ENCODE measurements around the gene GSTK1. TPM values are rescaled to one million over a fixed set of nuclear protein-coding genes. Genes with fewer than 3 reads are reported as not detected.

GSTK1 gene
- total and polyA plus RNA-seq, 3 experiments from 2014 or later = 147 to 532 (median 151) TPM

DNA sequence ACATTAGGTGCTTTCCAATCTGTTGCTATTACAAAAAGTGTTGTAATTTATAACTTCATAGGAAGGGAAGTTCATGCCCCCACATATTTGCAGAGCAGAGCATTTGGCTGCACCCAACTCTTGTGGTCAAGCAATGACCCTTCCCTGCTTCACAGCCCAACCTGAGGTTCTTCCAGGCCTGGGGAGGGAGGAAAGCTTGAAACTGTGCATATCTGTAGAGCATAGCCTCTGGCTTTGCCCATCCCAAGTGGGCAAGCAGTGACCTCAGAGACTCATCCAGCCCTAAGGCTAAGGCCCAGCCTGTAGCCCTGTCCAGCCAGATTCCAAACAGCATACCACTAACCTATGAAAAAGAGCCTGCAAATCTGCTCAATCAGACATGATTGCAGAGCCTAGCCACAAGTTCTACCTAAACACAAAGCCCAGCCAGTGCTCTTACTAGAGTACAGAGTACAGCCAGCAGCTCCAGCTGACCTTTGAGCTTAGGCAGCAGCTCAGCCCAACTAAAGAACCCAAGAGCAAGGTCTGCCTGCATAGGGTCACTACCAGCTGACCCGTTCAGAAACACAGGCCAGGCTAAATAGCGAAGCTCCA, 14.4 kb upstream of the GSTK1 start:
- Histone ChIP-seq H3K4me3 (ENCODE audit: low read length) (no peak overlapping the region), H3K36me3 (ENCODE audit: insufficient read depth, low read length) (no peaks in the 10 kb centered on the region), H3K27ac (ENCODE audit: low read depth, low read length) (no peak overlapping the region), H3K4me1 (ENCODE audit: insufficient read depth, low read length) (peaks cover 72% of the 10 kb centered on the region), H3K27me3 (ENCODE audit: insufficient read depth, low read length, poor library complexity, severe bottlenecking) (no peaks in the 10 kb centered on the region), H3K9me3 (ENCODE audit: low read length) (no peaks in the 10 kb centered on the region)
- peaks cover 10 to 20% (median 17%) of the 10 kb centered on the region in 5 donors for H3K9me3 Mint-ChIP-seq
- H3K27me3 Mint-ChIP-seq = no peaks in the 10 kb centered on the region
- H3K27ac Mint-ChIP-seq = peak overlapping the region in 5 of 8 donors; percentile 23 to 86 (median 60)
- POLR2A ChIA-PET = interaction anchor here (0.6 to 3.0 kb wide), 4 partner anchors 15 to 140 kb away, joined by 3 to 10 read pairs (median 6); partner anchors contain the start of genes CASP2 and GSTK1
- peaks cover 84 to 99% (median 97%) of the 10 kb centered on the region in 3 donors for H3K4me1 Mint-ChIP-seq
- no peak for DNase-seq
- peak overlapping the region in 3 of 7 donors; percentile 12 to 19 (median 19) for H3K4me3 Mint-ChIP-seq
- H3K36me3 Mint-ChIP-seq = peaks cover 10 to 29% (median 14%) of the 10 kb centered on the region in 3 donors
- CTCF ChIA-PET = interaction anchor here (1.4 to 2.7 kb wide), 5 partner anchors 8 to 168 kb away, joined by 4 to 21 read pairs (median 6); partner anchors contain the start of gene GSTK1

DNA sequence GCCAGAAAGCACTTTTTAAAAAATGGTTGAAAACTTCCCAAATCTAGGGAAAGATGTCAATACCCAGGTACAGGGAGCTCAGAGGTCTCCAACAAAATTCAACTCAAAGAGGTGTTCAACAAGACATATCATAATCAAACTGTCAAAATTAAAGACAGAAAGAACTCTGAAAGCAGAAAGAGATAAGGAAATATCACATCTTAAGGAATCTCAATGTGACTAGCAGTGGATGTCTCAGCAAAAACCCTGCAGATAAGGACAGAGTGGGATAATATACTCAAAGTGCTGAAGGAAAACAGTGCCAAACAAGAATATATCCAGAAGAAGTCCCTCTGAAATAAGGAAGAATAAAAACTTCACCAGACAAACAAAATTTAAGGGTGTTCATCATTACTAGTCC, 13.0 kb upstream of the GSTK1 start:
- H3K4me3 ChIP-seq (ENCODE audit: low read length) = peak overlapping the region; percentile 20
- peaks cover 12 to 20% (median 18%) of the 10 kb centered on the region in 5 donors for H3K9me3 Mint-ChIP-seq
- POLR2A ChIA-PET = interaction anchor here (0.6 to 3.0 kb wide), 7 partner anchors 13 to 452 kb away, joined by 3 to 10 read pairs (median 4); partner anchors contain the start of genes CASP2 and GSTK1

DNA sequence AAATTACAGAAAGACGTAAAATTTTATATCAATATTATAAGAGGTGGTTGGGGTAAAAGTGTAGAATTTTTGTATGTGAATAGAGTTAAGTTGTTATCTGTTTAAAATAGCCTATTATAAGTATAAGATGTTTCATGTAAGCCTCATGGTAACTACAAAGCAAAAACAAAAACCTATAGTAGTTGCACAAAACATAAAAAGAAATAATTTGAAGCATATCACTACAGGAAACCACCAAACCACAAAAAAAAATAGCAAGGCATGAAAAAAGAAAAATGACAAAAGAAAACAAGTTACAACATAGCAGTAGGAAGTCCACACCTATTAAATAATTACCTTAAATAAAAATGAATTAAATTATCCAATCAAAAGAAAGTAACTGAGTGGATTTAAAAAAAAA, 12.4 kb upstream of the GSTK1 start:
- no peaks in the 10 kb centered on the region for H3K27me3 ChIP-seq (ENCODE audit: insufficient read depth, low read length, poor library complexity, severe bottlenecking)
- ChIA-PET CTCF (interaction anchor here (0.6 to 2.7 kb wide), 9 partner anchors 8 to 171 kb away, joined by 3 to 21 read pairs (median 4); no protein-coding TSS in a partner anchor), POLR2A (interaction anchor here (0.6 to 3.0 kb wide), 4 partner anchors 13 to 157 kb away, joined by 4 to 10 read pairs (median 6); partner anchors contain the start of genes CASP2 and GSTK1)
- no peak overlapping the region for H3K4me3 ChIP-seq (ENCODE audit: low read length)
- DNase-seq = peak in 2 of 5 donors; percentile 68 to 81
- H3K36me3 ChIP-seq (ENCODE audit: insufficient read depth, low read length) = no peaks in the 10 kb centered on the region
- Mint-ChIP-seq H3K27me3 (no peaks in the 10 kb centered on the region), H3K9me3 (peaks cover 12 to 20% (median 18%) of the 10 kb centered on the region in 5 donors), H3K27ac (peak overlapping the region; percentile 1 to 81 (median 48)), H3K36me3 (peaks cover 11 to 29% (median 14%) of the 10 kb centered on the region in 3 donors), H3K4me1 (peaks cover 83 to 97% (median 97%) of the 10 kb centered on the region in 3 donors), H3K4me3 (peak overlapping the region; percentile 28 to 61 (median 47))
- H3K4me1 ChIP-seq (ENCODE audit: insufficient read depth, low read length) = peaks cover 69% of the 10 kb centered on the region
- no peak overlapping the region for H3K27ac ChIP-seq (ENCODE audit: low read depth, low read length)
- no peaks in the 10 kb centered on the region for H3K9me3 ChIP-seq (ENCODE audit: low read length)

More for the DNA sequence above, 13.0 kb upstream of the GSTK1 start:
- H3K36me3 ChIP-seq (ENCODE audit: insufficient read depth, low read length) = no peaks in the 10 kb centered on the region
- no peak for DNase-seq
- H3K27me3 ChIP-seq (ENCODE audit: insufficient read depth, low read length, poor library complexity, severe bottlenecking) = no peaks in the 10 kb centered on the region
- Mint-ChIP-seq H3K4me3 (peak overlapping the region in 6 of 7 donors; percentile 28 to 61 (median 40)), H3K4me1 (peaks cover 83 to 97% (median 97%) of the 10 kb centered on the region in 3 donors), H3K36me3 (peaks cover 11 to 29% (median 14%) of the 10 kb centered on the region in 3 donors), H3K27me3 (no peaks in the 10 kb centered on the region), H3K27ac (peak overlapping the region in 7 of 8 donors; percentile 1 to 81 (median 62))
- H3K27ac ChIP-seq (ENCODE audit: low read depth, low read length) = no peak overlapping the region
- CTCF ChIA-PET = interaction anchor here (0.6 to 2.7 kb wide), 8 partner anchors 9 to 172 kb away, joined by 3 to 21 read pairs (median 4); no protein-coding TSS in a partner anchor
- peaks cover 69% of the 10 kb centered on the region for H3K4me1 ChIP-seq (ENCODE audit: insufficient read depth, low read length)
- no peaks in the 10 kb centered on the region for H3K9me3 ChIP-seq (ENCODE audit: low read length)

GRCh38 chr7:143252006-143252405, 11.2 kb upstream of the GSTK1 start:
- ChIA-PET CTCF (interaction anchor here (1.5 to 1.9 kb wide), 2 partner anchors 12 to 27 kb away, joined by 4 to 7 read pairs; no protein-coding TSS in a partner anchor), POLR2A (interaction anchor here (0.5 to 1.0 kb wide), 2 partner anchors 11 to 467 kb away, joined by 4 read pairs; partner anchors contain the start of gene GSTK1)
- peak in 1 of 5 donors; percentile 14 for DNase-seq
- H3K9me3 Mint-ChIP-seq = peaks cover 11 to 20% (median 18%) of the 10 kb centered on the region in 5 donors
- H3K36me3 Mint-ChIP-seq = peaks cover 11 to 25% (median 14%) of the 10 kb centered on the region in 3 donors
- peaks cover 67% of the 10 kb centered on the region for H3K4me1 ChIP-seq (ENCODE audit: insufficient read depth, low read length)
- no peak overlapping the region for H3K27ac ChIP-seq (ENCODE audit: low read depth, low read length)
- no peaks in the 10 kb centered on the region for H3K27me3 ChIP-seq (ENCODE audit: insufficient read depth, low read length, poor library complexity, severe bottlenecking)
- peaks cover 82 to 97% (median 97%) of the 10 kb centered on the region in 3 donors for H3K4me1 Mint-ChIP-seq
- H3K9me3 ChIP-seq (ENCODE audit: low read length) = no peaks in the 10 kb centered on the region
- H3K4me3 Mint-ChIP-seq = peak overlapping the region in 6 of 7 donors; percentile 28 to 60 (median 50)
- H3K27ac Mint-ChIP-seq = peak overlapping the region; percentile 1 to 79 (median 60)
- no peak overlapping the region for H3K4me3 ChIP-seq (ENCODE audit: low read length)
- no peaks in the 10 kb centered on the region for H3K36me3 ChIP-seq (ENCODE audit: insufficient read depth, low read length)
- H3K27me3 Mint-ChIP-seq = no peaks in the 10 kb centered on the region

GRCh38 chr7:143255564-143255963, 7.7 kb upstream of the GSTK1 start:
- Histone ChIP-seq H3K4me1 (ENCODE audit: insufficient read depth, low read length) (peaks cover 75% of the 10 kb centered on the region), H3K27ac (ENCODE audit: low read depth, low read length) (no peak overlapping the region), H3K4me3 (ENCODE audit: low read length) (no peak overlapping the region), H3K27me3 (ENCODE audit: insufficient read depth, low read length, poor library complexity, severe bottlenecking) (no peaks in the 10 kb centered on the region), H3K9me3 (ENCODE audit: low read length) (no peaks in the 10 kb centered on the region), H3K36me3 (ENCODE audit: insufficient read depth, low read length) (no peaks in the 10 kb centered on the region)
- DNase-seq = no peak
- peaks cover 71 to 91% (median 91%) of the 10 kb centered on the region in 3 donors for H3K4me1 Mint-ChIP-seq
- H3K27me3 Mint-ChIP-seq = no peaks in the 10 kb centered on the region
- POLR2A ChIA-PET = interaction anchor here (1.1 kb wide), 1 partner anchor 24 kb away, joined by 6 read pairs; no protein-coding TSS in a partner anchor
- peak overlapping the region in 7 of 8 donors; percentile 5 to 85 (median 75) for H3K27ac Mint-ChIP-seq
- H3K36me3 Mint-ChIP-seq = peaks cover 5 to 11% (median 8%) of the 10 kb centered on the region in 3 donors
- CTCF ChIA-PET = interaction anchor here (0.7 to 4.7 kb wide), 7 partner anchors 11 to 124 kb away, joined by 3 to 69 read pairs (median 4); partner anchors contain the start of gene CASP2
- H3K9me3 Mint-ChIP-seq = peaks cover 6 to 13% (median 8%) of the 10 kb centered on the region in 5 donors
- H3K4me3 Mint-ChIP-seq = peak overlapping the region in 3 of 7 donors; percentile 13 to 43 (median 23)

GRCh38 chr7:143256325-143256724, 6.9 kb upstream of the GSTK1 start:
- peaks cover 69% of the 10 kb centered on the region for H3K4me1 ChIP-seq (ENCODE audit: insufficient read depth, low read length)
- H3K27me3 Mint-ChIP-seq = no peaks in the 10 kb centered on the region
- H3K36me3 Mint-ChIP-seq = peaks cover 5 to 11% (median 8%) of the 10 kb centered on the region in 3 donors
- H3K4me3 Mint-ChIP-seq = peak overlapping the region in 2 of 7 donors; percentile 1 to 10
- no peaks in the 10 kb centered on the region for H3K27me3 ChIP-seq (ENCODE audit: insufficient read depth, low read length, poor library complexity, severe bottlenecking)
- peak overlapping the region; percentile 12 to 89 (median 72) for H3K27ac Mint-ChIP-seq
- ChIA-PET CTCF (interaction anchor here (0.9 to 4.7 kb wide), 6 partner anchors 10 to 124 kb away, joined by 3 to 69 read pairs (median 5); no protein-coding TSS in a partner anchor), POLR2A (interaction anchor here (1.3 kb wide), 1 partner anchor 32 kb away, joined by 3 read pairs; the partner anchor contains the start of gene CASP2)
- peaks cover 6 to 13% (median 8%) of the 10 kb centered on the region in 5 donors for H3K9me3 Mint-ChIP-seq
- H3K4me3 ChIP-seq (ENCODE audit: low read length) = no peak overlapping the region
- H3K4me1 Mint-ChIP-seq = peaks cover 64 to 89% (median 83%) of the 10 kb centered on the region in 3 donors
- DNase-seq = no peak
- no peaks in the 10 kb centered on the region for H3K36me3 ChIP-seq (ENCODE audit: insufficient read depth, low read length)
- H3K9me3 ChIP-seq (ENCODE audit: low read length) = no peaks in the 10 kb centered on the region
- no peak overlapping the region for H3K27ac ChIP-seq (ENCODE audit: low read depth, low read length)

DNA sequence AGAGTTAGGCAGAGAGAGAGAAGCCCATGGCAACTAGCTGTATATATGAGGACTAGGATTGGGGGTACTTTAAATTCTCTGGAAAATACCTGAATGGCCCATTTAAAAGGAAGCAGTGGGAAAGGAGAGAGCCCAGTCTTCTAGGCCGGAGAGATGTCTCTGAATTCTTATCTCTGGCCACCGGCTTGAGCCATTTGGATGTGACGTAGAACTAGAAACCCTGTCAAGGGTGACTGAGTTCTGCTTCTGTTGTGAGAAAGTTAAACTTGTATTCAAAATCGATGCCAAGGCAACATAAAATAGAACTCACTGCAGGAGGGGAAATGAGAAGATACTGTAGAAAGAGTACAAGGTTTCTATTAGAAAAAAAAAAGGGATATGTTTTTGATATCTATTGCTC, 6.3 kb upstream of the GSTK1 start:
- Mint-ChIP-seq H3K27ac (peak overlapping the region in 7 of 8 donors; percentile 12 to 89 (median 69)), H3K4me1 (peaks cover 60 to 89% (median 83%) of the 10 kb centered on the region in 3 donors), H3K36me3 (peaks cover 5 to 8% (median 6%) of the 10 kb centered on the region in 3 donors), H3K9me3 (peaks cover 6 to 10% (median 7%) of the 10 kb centered on the region in 5 donors), H3K27me3 (no peaks in the 10 kb centered on the region), H3K4me3 (peak overlapping the region in 1 of 7 donors; percentile 46)
- CTCF ChIA-PET = interaction anchor here (1.1 to 4.7 kb wide), 3 partner anchors 9 to 52 kb away, joined by 3 to 69 read pairs (median 6); no protein-coding TSS in a partner anchor
- Histone ChIP-seq H3K4me3 (ENCODE audit: low read length) (no peak overlapping the region), H3K36me3 (ENCODE audit: insufficient read depth, low read length) (no peaks in the 10 kb centered on the region), H3K27me3 (ENCODE audit: insufficient read depth, low read length, poor library complexity, severe bottlenecking) (no peaks in the 10 kb centered on the region), H3K27ac (ENCODE audit: low read depth, low read length) (no peak overlapping the region), H3K4me1 (ENCODE audit: insufficient read depth, low read length) (peaks cover 63% of the 10 kb centered on the region), H3K9me3 (ENCODE audit: low read length) (no peaks in the 10 kb centered on the region)
- no peak for DNase-seq
- POLR2A ChIA-PET = interaction anchor here (1.3 kb wide), 1 partner anchor 31 kb away, joined by 3 read pairs; the partner anchor contains the start of gene CASP2

Data from CD8-positive, alpha-beta memory T cell (primary cell).